PC-9 (cell line): Measurements from ENCODE around the gene PADI3. TPM values are rescaled to one million over a fixed set of nuclear protein-coding genes. Genes with fewer than 3 reads are reported as not detected.
"Not testable (repeated sequence)": the region's sequence is repeated elsewhere in the genome, so short reads cannot be mapped to it uniquely, and the experiment has no call there.

Source experiments
- BruUV-seq: library from RNA; stranded (reverse); fragments of 400-500 nt; replicated peaks from 2 replicates; lab custom pipeline; 2021; lab: Mats Ljungman, UMichigan
- CTCF ChIA-PET: fragments of 300-600 bp; sonication (Branson Sonifier 250); formaldehyde crosslinking; loops from one replicate; lab custom pipeline; 2022; ENCODE audit warnings: antibody characterized with exemption; lab: Charles Lee
- POLR2A ChIA-PET: fragments of 300-600 bp; sonication (Branson Sonifier 250); formaldehyde crosslinking; loops from one replicate; lab custom pipeline; 2022; ENCODE audit warnings: antibody characterized with exemption; ENCODE audit not compliant: unreplicated experiment; lab: Charles Lee
- DNase-seq, 2 experiments: peaks; one replicate each; pipeline versions ENCODE4 v3.0.0 to v3.0.0-alpha.2; 2015 to 2022; ENCODE audit warnings: mixed read lengths in 1 of 2
- H2AFZ ChIP-seq: fragments of 200-600 bp; sonication (generic); 2 replicates; pipeline ENCODE4 v1.8.1; 2017; ENCODE audit warnings: antibody characterized with exemption
- H3F3A ChIP-seq: fragments of 200-600 bp; sonication (generic); 2 replicates; pipeline ENCODE4 v1.8.1; 2017; ENCODE audit warnings: antibody characterized with exemption, mild to moderate bottlenecking, low read depth; ENCODE audit not compliant: insufficient read depth
- H3K27ac ChIP-seq: fragments of 200-600 bp; sonication (generic); 2 replicates; pipeline ENCODE4 v1.6.1; 2016; ENCODE audit warnings: mixed run types
- H3K27me3 ChIP-seq: fragments of 200-600 bp; sonication (generic); 2 replicates; pipeline ENCODE4 v1.6.1; 2016; ENCODE audit warnings: low read depth, mixed run types; ENCODE audit not compliant: insufficient read depth
- H3K36me3 ChIP-seq: fragments of 200-600 bp; sonication (generic); 2 replicates; pipeline ENCODE4 v1.6.1; 2016; ENCODE audit warnings: low read depth, mixed run types
- H3K4me1 ChIP-seq: fragments of 200-600 bp; sonication (generic); replicated peaks from 2 replicates; pipeline ENCODE4 v1.6.1; 2016; ENCODE audit warnings: mixed run types; ENCODE audit not compliant: insufficient read depth
- H3K4me2 ChIP-seq: fragments of 200-600 bp; sonication (generic); 2 replicates; pipeline ENCODE4 v1.6.1; 2017; ENCODE audit warnings: mixed run types
- H3K4me3 ChIP-seq: fragments of 200-600 bp; sonication (generic); 2 replicates; pipeline ENCODE4 v1.6.1; 2016; ENCODE audit warnings: mixed run types
- H3K79me2 ChIP-seq: fragments of 200-600 bp; sonication (generic); 2 replicates; pipeline ENCODE4 v1.6.1; 2017; ENCODE audit warnings: low read depth, mixed run types
- H3K9me2 ChIP-seq: fragments of 200-600 bp; sonication (generic); 2 replicates; pipeline ENCODE4 v1.8.1; 2017; ENCODE audit warnings: mild to moderate bottlenecking; ENCODE audit not compliant: insufficient read depth
- H3K9me3 ChIP-seq: fragments of 200-600 bp; sonication (generic); 2 replicates; pipeline ENCODE4 v1.8.1; 2016; ENCODE audit warnings: low read depth; ENCODE audit not compliant: insufficient read depth
- H4K20me1 ChIP-seq: fragments of 200-600 bp; sonication (generic); 2 replicates; pipeline ENCODE4 v1.8.1; 2017; ENCODE audit not compliant: insufficient read depth
- EZH2 ChIP-seq: fragments of 200-600 bp; sonication (generic); IDR thresholded peaks from 2 replicates; pipeline ENCODE4 v1.8.0; 2017; ENCODE audit warnings: antibody characterized with exemption, low read depth
- intact Hi-C: fragments of 100-400 bp; cut with micrococcal nuclease; formaldehyde crosslinking; loops from one replicate; pipeline ENCODE4 v1.10.0; 2022; ENCODE audit not compliant: unreplicated experiment
- total RNA-seq: library from RNA; stranded (reverse); gene quantifications from 2 replicates; pipeline ENCODE4 v1.2.3, GENCODE V29; 2021
- TF ChIP-seq, protein P1 (sequence below): fragments of 200-600 bp; sonication (generic); conservative IDR thresholded peaks from 2 replicates; pipeline ENCODE4 v1.6.1; 2017; ENCODE audit warnings: mixed run types, antibody characterized with exemption, mild to moderate bottlenecking, moderate library complexity

Gene PADI3
- total RNA-seq, 1 experiment from 2014 or later, result 5.0 TPM

DNA sequence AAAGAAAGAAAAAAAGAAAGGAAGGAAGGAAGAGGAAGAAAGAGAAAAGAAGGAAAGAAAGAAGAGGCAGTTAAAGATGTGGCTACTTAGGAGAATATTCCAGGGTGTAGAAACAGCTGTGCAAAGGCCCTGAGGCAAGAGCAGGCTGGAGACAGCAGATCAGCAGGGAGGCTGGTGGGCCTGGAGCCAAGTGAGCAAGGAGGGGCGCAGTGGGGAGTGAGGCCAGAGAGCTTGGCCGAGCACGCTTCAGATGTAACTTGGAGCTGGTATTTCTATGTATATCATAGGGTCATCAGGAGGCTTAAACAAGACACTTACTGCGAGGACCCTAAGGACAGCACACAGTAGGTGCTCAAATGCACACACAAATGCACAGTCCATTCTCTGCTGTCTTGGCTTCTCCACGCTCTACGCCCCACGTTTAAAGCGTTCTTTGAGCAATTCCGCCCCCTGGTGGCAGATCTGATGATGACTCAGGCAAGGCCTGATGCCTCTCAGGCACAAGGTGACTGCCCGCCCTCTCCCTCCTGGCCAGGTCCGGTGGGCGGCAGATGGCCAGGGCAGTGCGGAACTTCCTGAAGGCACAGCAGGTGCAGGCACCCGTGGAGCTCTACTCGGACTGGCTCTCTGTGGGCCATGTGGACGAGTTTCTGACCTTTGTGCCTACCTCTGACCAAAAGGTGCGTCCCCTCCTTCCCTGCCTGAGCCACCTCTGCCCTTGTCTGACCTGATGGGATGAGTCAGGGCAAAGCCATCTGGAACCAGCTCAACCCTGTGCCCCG, 11.9 kb upstream of the PADI3 start:
- Histone ChIP-seq H3K27me3 (no peaks in the 10 kb centered on the region), H3K4me1 (peaks cover 52% of the 10 kb centered on the region), H3K79me2 (peaks cover 7% of the 10 kb centered on the region; the same call in 1 of the 2 replicates), H3F3A (peaks cover 32% of the 10 kb centered on the region), H3K4me2 (peak overlapping the region; percentile 24; the same call in 1 of the 2 replicates), H3K27ac (peak overlapping the region; percentile 53), H3K36me3 (no peaks in the 10 kb centered on the region), H3K9me3 (no peaks in the 10 kb centered on the region), H4K20me1 (no peaks in the 10 kb centered on the region), H3K4me3 (no peak overlapping the region), H3K9me2 (no peaks in the 10 kb centered on the region), H2AFZ (no peak overlapping the region)
- DNase-seq, result peak; percentile 83 to 94
- BruUV-seq, result no TSS peak
- intact Hi-C loops, result loop anchor here (1.0 to 10.0 kb wide), 7 partner anchors 37 to 282 kb away; no protein-coding TSS in a partner anchor
- CTCF ChIA-PET, result interaction anchor here (0.9 to 1.8 kb wide), 7 partner anchors 21 to 112 kb away, joined by 5 to 11 read pairs (median 8); no protein-coding TSS in a partner anchor
- POLR2A ChIA-PET, result interaction anchor here (0.5 to 1.2 kb wide), 5 partner anchors 8 to 111 kb away, joined by 3 to 18 read pairs (median 4); no protein-coding TSS in a partner anchor
- TF ChIP-seq EZH2, result no peak
- TF ChIP-seq, protein P1, sequence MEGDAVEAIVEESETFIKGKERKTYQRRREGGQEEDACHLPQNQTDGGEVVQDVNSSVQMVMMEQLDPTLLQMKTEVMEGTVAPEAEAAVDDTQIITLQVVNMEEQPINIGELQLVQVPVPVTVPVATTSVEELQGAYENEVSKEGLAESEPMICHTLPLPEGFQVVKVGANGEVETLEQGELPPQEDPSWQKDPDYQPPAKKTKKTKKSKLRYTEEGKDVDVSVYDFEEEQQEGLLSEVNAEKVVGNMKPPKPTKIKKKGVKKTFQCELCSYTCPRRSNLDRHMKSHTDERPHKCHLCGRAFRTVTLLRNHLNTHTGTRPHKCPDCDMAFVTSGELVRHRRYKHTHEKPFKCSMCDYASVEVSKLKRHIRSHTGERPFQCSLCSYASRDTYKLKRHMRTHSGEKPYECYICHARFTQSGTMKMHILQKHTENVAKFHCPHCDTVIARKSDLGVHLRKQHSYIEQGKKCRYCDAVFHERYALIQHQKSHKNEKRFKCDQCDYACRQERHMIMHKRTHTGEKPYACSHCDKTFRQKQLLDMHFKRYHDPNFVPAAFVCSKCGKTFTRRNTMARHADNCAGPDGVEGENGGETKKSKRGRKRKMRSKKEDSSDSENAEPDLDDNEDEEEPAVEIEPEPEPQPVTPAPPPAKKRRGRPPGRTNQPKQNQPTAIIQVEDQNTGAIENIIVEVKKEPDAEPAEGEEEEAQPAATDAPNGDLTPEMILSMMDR, result peak; percentile 87

DNA sequence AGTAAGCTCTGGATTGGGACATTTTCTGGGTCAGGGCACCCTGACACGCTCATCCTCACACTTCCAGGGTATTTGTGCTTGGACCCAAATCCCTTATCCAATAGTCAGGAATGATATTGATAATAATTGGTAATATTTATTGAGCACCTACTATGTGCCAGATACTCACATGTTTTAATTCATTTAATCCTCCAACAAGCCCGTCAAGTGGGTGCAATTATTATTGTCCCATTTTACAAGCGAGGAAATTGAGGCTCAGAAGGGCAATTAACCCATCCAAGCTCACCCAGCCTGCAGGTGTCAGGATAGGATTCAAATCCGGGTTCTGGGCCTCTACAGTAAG, 11.4 kb upstream of the PADI3 start:
- H4K20me1 ChIP-seq, result no peaks in the 10 kb centered on the region
- intact Hi-C loops, result loop anchor here (1.0 to 10.0 kb wide), 7 partner anchors 37 to 283 kb away; no protein-coding TSS in a partner anchor
- H3K36me3 ChIP-seq, result no peaks in the 10 kb centered on the region
- no peak for DNase-seq
- no peaks in the 10 kb centered on the region for H3K9me3 ChIP-seq
- no peaks in the 10 kb centered on the region for H3K27me3 ChIP-seq
- BruUV-seq, result no TSS peak
- no peaks in the 10 kb centered on the region for H3K9me2 ChIP-seq
- peak overlapping the region; percentile 53 for H3K27ac ChIP-seq
- H3K4me3 ChIP-seq, result no peak overlapping the region
- peaks cover 27% of the 10 kb centered on the region for H3F3A ChIP-seq
- CTCF ChIA-PET, result interaction anchor here (0.9 to 1.8 kb wide), 7 partner anchors 22 to 113 kb away, joined by 5 to 11 read pairs (median 8); no protein-coding TSS in a partner anchor
- peaks cover 46% of the 10 kb centered on the region for H3K4me1 ChIP-seq
- POLR2A ChIA-PET, result interaction anchor here (0.5 to 1.2 kb wide), 5 partner anchors 9 to 111 kb away, joined by 3 to 18 read pairs (median 4); no protein-coding TSS in a partner anchor
- H3K79me2 ChIP-seq, result peaks cover 7% of the 10 kb centered on the region; the same call in 1 of the 2 replicates
- H3K4me2 ChIP-seq, result peak overlapping the region; percentile 24; the same call in 1 of the 2 replicates
- no peak for TF ChIP-seq EZH2
- H2AFZ ChIP-seq, result no peak overlapping the region

DNA sequence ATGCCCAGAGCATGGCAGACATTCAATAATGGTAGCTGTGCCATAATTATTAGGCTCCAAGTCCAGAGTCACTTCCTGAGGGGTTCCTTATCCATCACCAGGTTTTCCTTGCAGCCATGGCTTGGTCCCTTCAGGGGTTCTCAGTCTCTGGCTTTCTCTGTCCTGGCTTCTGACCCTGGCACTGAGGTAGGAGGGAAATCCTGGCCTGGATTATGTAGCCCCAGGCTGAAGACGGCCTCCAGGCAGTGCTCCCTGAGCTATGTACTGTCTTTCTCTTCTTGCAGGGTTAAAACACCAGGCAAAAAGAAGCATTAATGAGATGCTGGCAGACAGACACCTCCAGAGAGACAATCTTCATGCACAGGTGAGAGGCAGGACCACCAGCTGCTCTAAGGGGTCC, 9.5 kb upstream of the PADI3 start:
- no peaks in the 10 kb centered on the region for H3K9me3 ChIP-seq
- H3K79me2 ChIP-seq, result peaks cover 3% of the 10 kb centered on the region; the same call in 1 of the 2 replicates
- ChIA-PET POLR2A (interaction anchor here (0.5 to 0.6 kb wide), 5 partner anchors 31 to 1559 kb away, joined by 3 to 28 read pairs (median 4); no protein-coding TSS in a partner anchor), CTCF (no interaction called here)
- H3K36me3 ChIP-seq, result 0 out of 2 replicates have a peak, but pooled peaks cover 7% of the 10 kb centered on the region
- H3K27ac ChIP-seq, result no peak overlapping the region
- peak in 1 of 2 experiments; percentile 74 for DNase-seq
- no peak overlapping the region for H2AFZ ChIP-seq
- H3K4me1 ChIP-seq, result peaks cover 32% of the 10 kb centered on the region
- H4K20me1 ChIP-seq, result no peaks in the 10 kb centered on the region
- no peaks in the 10 kb centered on the region for H3K9me2 ChIP-seq
- peaks cover 13% of the 10 kb centered on the region for H3F3A ChIP-seq
- H3K4me3 ChIP-seq, result no peak overlapping the region
- H3K27me3 ChIP-seq, result no peaks in the 10 kb centered on the region
- no peak overlapping the region for H3K4me2 ChIP-seq
- TF ChIP-seq, protein P1, result no peak
- TF ChIP-seq EZH2, result no peak
- no TSS peak for BruUV-seq
- intact Hi-C loops, result loop anchor here (10.0 kb wide), 1 partner anchor 285 kb away; no protein-coding TSS in a partner anchor

DNA sequence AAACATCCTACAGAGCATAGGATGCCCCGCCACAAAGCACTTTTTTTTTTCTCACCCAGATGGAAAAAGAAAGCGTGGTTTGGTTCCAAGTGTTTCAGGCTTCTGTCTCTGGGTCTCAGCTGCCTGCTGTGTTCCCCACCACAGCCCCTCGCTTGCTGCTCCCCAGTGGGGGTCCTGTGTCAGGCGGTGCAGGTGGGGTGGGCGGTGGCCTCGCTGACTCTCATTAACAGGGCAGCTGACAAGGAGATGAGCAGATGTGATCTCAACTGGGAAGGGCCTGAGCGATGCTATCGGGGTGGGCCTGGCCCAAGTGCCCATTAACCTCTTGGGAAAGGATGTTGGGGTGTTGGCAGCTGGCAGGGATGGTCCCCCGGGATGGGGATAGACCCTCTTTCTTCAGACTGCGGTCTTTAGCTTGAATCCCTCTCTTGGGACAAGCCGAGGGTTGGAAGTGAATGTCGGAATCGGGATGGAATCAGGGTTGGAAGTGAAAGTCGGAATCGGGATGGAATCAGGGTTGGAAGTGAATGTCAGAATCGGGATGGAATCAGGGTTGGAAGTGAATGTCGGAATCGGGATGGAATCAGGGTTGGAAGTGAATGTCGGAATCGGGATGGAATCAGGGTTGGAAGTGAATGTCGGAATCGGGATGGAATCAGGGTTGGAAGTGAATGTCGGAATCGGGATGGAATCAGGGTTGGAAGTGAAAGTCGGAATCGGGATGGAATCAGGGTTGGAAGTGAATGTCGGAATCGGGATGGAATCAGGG, 7.7 kb upstream of the PADI3 start:
- POLR2A ChIA-PET, H3K27ac ChIP-seq, H2AFZ ChIP-seq, H3K4me2 ChIP-seq, CTCF ChIA-PET, BruUV-seq, H3K27me3 ChIP-seq, intact Hi-C loops, H3K4me3 ChIP-seq, H3K9me3 ChIP-seq, H3K9me2 ChIP-seq, H4K20me1 ChIP-seq, H3K36me3 ChIP-seq, DNase-seq, H3K79me2 ChIP-seq: not testable (repeated sequence)
- Histone ChIP-seq H3K4me1 (peaks cover 33% of the 10 kb centered on the region), H3F3A (peaks cover 17% of the 10 kb centered on the region)

DNA sequence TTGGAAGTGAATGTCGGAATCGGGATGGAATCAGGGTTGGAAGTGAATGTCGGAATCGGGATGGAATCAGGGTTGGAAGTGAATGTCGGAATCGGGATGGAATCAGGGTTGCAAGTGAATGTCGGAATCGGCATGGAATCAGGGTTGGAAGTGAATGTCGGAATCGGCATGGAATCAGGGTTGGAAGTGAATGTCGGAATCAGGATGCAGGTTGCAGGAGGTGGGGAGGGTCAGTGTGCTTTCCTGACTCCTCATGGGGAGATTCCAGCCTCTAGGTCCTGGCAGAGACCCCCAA, 7.2 kb upstream of the PADI3 start:
- H2AFZ ChIP-seq, H3K9me3 ChIP-seq, H3K79me2 ChIP-seq, H3K36me3 ChIP-seq, H3K27ac ChIP-seq, CTCF ChIA-PET, H4K20me1 ChIP-seq, intact Hi-C loops, H3K27me3 ChIP-seq, POLR2A ChIA-PET, H3K9me2 ChIP-seq, H3K4me2 ChIP-seq, BruUV-seq, DNase-seq, H3K4me3 ChIP-seq: not testable (repeated sequence)
- Histone ChIP-seq H3F3A (peaks cover 19% of the 10 kb centered on the region; the same call in 1 of the 2 replicates), H3K4me1 (peaks cover 33% of the 10 kb centered on the region)
